Measurements from ENCODE around the gene OXTR. TPM values are rescaled to one million over a fixed set of nuclear protein-coding genes. Genes with fewer than 3 reads are reported as not detected.

OXTR gene
- total RNA-seq, 1 donor, result 0.27 TPM

DNA sequence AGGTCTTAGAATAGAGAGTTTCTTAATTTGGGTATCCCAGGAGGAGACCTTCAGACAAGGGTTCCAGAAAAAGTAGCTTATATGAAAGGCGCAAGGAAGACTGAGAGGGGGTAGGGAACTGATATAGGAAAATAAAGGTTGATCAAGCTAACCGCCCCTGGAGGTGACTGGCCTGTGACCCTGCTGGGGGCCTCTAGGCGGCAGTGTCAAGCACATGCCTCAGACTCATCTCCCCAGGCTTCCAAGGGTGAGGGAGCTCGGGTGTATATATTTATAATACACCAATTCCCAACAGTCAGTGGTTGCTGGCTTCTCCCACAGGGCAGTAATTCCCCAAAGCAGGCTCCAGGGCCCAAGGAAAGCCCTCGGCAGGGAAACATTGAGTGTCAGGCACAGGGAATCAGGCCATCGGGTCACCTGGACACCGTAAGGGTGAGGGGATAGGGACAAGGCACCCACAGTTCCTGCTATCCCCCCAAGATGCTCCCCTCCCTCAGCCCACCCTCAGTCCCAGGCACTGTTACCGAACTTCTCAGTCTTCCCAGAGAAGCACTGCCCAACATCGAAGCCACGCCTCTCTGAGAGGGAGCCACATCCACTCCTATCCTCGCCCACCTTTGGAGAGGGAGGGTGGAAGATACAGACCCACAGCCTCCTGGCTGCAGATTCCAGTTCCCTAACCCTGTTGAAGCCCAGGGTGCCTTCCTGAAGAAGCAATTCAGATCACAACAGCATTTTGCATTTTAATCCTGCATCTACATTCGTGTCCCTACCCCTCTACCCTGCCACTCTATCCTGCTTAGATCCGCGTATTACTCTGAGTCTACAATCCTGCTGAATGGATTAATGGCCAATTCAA is 55.3 kb downstream of the OXTR start:
- no peak for DNase-seq (ENCODE audit: low read depth in 2 of 3, low spot score in 2 of 3)

DNA sequence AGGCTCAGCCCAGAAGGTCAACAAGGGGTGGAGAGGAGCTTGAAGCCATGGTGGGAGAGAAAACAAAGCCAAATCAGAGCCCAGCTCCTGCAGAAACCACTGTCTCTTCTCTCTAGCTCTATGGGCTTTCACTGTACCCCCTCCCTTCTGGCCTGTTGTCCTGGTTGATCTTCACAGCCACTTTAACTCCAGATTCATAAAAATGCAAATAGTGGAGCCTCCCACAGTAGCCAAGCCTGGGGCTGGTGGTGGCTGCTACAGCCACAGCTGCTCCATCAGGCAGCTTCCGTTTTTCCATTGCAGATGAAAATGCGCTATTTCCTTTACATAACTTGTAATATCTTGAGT is 56.5 kb downstream of the OXTR start:
- no peak for DNase-seq (ENCODE audit: low read depth in 2 of 3, low spot score in 2 of 3)

DNA sequence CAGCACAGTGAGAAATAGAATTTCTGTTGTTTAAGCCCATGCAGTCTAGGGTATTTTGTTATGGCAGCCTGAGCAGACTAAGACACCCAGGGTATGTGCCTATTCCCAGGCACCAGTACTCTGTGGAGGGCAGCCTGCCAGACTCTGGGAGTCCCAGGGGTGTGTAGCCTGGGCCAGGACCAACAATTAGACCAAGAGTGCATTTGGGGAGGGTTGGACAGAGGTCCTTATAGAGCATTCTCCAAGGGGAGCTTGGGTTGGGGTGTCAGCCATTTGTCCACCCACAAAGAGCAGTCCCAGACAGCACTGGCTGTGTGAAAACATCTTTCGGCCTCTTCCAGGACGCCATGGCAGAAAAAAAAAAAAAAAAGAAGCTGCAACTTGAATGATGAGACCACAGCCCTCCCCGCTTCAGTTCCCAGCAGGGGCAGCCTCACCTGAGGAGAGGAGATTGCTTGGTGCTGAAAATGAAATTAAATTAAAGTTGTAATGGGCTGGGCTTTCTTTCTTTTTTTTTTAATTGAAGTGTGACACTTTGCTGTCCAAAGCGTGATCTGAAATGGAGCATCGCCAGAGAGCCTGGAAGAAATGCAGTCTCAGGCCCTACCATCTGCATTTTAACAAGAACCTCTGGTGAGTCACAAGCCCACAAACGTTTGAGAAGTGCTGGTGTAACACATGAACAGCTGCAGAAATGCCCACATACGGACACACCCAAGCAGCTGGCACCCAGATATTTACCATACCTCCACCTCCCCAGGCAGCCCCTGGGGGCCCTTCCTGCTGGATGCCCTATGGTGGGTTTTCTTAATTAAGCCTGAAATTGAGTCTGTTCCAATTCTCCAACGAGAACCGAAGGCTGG is 57.1 kb downstream of the OXTR start:
- DNase-seq (ENCODE audit: low read depth in 2 of 3, low spot score in 2 of 3), result no peak

DNA sequence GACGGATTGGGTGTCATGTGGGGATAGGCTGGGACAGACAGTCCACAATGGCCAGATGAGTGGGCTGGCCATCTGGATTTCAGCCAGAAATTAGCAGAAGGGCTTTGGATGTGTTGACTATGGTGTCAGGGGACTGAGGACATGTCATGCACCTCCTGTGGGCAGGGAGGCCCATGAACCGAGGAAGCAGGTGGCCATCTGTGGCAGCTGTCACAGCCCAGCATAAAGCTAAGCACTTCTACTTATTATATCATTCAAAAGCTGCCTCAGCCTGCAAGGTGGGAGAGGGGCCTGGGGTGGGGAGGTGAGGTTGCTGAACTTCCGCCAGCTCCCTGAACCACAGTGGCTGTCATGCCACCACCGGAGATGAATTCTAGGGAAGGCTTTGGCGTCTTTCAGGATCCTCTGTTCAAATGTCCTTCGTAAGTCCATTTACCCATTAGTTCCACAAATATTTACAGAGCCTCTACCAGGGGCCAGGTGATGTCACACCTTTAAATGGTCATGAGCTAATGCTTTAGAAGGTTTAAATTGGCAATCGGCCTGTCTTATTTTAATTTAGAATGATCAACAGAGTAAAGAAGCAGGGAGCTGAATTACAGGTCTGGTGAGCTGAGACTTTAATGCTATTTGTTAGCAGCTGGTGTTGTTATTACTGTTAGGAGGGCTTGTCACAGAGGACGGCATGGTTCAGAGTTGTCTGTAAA is 59.5 kb downstream of the OXTR start:
- DNase-seq (ENCODE audit: low read depth in 2 of 3, low spot score in 2 of 3), result no peak

DNA sequence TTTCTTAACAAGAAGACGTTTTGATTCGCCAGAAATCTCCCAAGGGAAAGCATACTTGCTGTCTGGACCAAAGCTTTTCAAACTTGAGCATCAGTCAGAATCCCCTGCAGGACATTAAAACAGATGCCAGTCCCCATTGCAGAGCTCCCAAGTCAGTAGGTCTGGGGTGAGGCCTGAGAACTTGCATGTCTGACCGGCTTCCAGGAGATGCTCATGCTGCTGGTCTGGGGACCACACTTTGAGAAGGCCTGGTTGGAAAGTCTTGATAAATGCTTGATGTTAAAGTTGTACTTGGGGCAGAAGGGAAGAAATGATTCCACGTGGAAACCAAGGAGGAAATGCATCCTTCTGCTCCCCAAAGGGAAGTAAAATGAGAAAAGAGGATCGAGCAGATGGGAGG is 60.1 kb downstream of the OXTR start:
- no peak for DNase-seq (ENCODE audit: low read depth in 2 of 3, low spot score in 2 of 3)

DNA sequence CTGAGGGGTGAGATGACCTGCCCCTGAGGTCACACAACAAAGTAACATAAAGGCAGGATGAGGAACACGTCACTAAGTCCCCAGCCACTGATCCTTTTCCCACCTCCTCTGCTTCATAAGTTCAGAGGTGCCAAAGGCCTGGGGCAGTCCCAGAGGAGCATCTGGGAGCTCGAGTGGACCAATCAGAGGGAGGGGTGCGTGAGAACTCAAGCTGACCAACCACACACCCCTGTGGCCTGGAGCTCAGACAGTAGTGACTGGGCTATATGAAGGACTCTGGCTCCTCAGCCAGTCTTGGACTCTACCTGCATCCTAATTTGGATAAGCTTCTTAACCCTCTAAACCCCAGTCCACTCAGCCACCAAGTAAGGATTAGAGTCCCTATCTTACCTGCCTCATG is 63.8 kb downstream of the OXTR start:
- DNase-seq (ENCODE audit: low read depth in 2 of 3, low spot score in 2 of 3), result no peak

DNA sequence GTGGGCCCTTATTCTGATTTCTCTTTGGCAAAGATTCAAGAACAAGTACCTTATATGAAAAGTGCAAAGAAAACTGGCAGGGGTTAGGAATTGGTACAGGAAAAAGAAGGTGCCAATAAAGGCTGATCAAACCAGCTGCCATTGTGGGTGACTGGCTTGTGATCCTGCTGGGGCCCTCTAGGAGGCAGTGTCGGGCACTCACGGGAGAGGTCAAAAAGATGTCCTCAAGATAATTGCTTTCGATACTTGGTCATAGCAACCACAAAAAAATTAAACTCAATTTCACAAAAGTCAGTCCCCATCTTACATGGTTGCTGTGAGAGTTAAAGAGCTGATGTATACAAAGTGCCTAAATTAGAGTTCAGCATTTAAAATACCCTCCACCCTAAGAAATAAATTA is 66.9 kb downstream of the OXTR start:
- no peak for DNase-seq (ENCODE audit: low read depth in 2 of 3, low spot score in 2 of 3)

Other genes starting within 250 kb of the OXTR start
- under 0.01 TPM for gene SSUH2, start 124.8 kb downstream of the OXTR start, total RNA-seq
- not detected for gene CAV3, start 35.8 kb downstream of the OXTR start, total RNA-seq
- 10.2 TPM for gene RAD18, start 193.9 kb upstream of the OXTR start, total RNA-seq

Measured in hematopoietic multipotent progenitor cell (in vitro differentiated cells).